ENCODE results near the gene ZFAND6.

Gene ZFAND6

GRCh38 chr15:80186597-80186996 lies 127.1 kb downstream of the ZFAND6 start:
- in situ Hi-C loops (cut with MboI; ENCODE audit: low sequenced_read_pairs), result no loop called here

All from hTERT RPE-1 (cell line).